GM21737 (cell line): ENCODE measurements around the gene JMJD6.

ENCODE experiments used
- ATAC-seq: cut with Tn5 transposase; IDR thresholded peaks from one replicate; pipeline ENCODE4 v1.9.1; 2021; ENCODE audit warnings: mild to moderate bottlenecking, moderate library complexity; ENCODE audit not compliant: unreplicated experiment

The JMJD6 gene

DNA sequence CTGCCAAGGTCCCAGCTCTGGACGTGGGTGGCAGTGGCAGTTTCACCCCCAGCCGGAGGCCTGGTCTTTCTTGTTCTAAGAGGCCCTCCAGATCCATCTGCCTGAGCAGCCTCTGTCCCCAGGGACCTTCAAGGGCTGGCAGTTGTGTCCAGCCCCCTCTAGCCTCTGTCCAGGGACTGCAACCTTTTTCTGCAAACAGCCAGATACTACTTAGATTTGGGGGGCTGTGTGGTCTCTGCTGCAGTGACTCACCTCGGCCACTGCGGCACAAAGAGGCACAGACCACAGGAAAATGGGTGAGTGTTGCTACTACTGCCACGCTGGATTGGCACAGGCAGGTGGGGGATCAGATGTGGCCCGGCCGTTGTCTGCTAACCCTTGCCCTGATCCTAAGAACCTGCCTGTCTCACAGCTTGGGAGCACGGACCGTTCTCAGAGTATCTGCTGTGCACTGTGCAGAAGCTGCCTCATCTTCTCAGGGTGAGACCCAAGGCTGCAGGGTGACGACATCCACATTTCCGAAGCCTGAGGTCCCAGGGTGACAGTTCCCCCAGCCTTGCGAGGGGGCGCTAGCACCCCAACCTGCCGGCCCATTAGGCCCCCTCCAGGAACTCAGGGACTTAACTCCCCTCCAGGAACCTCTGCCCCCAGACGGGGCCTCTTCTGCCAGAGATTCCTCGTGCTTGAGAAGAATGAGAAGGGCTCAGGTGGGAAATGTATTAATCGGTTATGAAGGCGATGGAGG lies 43.2 kb downstream of the JMJD6 start:
- no peak for ATAC-seq

DNA sequence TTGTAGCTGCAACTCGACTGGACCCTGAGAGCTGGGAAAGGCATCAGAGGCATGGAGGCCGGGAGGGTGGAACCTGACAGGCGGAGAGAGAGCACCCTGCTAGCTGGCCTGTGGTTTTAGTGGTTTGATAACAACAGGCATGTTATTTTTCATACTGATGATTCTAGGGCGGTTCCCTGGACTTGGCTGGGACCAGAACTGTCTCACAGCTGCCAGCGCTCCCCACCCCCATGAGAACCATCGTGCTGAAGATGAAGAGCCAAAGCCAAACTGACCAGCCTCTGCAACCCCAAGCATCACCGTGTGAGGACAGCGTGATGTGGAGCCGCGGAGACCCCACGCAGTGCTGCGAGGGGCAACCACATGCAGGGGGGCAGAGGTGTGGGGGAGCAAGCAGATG lies 44.1 kb downstream of the JMJD6 start:
- ATAC-seq: no peak

DNA sequence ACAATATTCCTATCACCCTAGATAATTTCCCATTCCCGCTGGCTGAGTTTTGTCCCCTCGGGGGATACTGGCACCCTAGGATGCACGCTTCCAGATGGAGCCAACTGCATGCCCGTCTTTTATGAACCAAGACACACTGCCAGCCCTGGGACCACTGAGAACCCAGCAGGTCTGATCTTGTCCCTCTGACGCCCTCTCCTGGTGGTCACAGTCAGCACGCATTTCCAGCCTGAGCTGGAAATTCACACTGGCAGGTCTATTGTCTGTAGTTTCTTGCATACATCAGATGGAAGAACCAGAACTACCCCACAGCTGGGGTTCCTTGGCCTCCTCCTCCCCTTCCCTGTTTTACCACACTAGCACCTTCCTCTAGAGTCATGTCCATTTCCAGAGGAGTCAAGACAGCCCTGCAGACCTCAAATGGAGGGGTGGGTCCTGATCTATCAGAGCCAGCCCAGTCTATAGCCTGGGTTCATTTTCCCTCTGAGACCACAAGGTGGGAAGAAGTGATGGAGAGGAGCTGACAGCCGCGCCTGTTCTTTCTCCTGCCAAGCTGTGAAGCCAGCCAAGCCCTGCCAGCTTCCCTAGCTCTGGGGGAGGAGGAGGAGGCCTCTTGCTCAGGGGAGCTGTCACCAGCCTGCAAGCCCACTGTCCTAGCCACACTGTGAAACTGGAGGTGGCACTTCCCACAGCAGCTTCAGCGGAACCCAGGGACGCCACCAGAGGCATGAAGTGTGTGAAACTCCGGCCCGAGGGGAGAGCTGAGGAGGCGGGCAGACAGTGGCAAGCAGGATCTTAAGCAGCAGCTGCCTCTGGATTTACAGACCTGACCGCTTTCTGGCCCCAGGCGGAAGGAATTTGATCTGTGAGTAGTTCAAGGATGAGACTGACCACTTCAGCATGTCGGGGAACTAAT lies 44.9 kb downstream of the JMJD6 start:
- no peak for ATAC-seq

DNA sequence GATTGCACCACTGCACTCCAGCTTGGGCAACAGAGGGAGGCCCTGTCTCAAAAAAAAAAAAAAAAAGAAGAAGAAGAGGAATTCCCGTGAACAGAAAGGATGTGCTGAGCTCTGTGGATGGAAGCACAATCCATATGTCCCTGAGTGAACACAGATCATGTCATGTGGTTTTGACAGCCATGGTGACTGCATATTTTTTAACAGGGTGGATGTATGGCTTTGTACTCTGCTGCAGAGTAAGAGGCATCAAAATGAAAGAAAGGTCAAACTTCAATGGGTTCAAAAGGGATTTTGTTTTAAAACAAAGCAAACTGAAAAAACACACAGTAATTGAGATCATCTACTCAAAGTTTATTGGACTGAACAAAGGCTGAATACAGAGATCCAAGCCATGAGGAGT lies 47.2 kb downstream of the JMJD6 start:
- no peak for ATAC-seq

DNA sequence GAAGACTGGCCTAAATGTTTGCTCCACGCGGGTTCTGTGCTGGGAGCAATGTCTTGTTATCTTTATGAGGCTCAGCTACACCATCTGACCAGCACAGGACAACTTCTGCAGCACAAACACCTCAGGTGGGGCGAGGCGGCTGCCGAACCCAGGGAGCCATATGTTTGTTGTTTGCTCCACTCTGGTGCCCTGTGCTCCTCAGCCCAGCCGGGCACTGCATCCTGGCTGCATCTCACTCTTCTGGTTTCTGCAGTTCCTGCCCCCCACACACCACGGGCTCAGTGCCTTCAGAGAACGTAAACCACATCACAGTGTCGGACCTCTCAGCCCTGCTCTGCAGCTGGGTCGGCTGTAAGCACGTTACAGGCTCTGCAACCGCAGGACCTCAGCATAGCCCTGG lies 48.1 kb downstream of the JMJD6 start:
- ATAC-seq: no peak

DNA sequence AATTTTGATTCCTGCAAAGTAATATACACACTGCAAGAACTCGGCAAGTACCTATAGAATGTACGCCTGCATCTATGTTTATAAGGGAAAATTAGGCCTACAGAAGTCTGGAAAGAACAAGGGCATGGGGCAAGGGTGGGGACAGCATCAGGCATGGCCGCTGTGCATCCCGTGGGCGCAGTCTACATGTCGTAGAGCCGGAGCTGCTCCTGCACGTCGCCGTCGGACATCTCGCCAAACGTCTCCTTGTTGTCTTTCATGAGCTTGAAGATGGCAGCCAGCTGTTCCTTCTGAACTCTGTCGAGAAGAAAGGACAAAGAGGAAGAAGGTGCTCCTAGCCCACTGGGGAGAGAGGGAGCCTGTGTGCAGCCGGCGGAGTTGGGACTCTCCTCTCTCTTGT lies 49.0 kb downstream of the JMJD6 start:
- ATAC-seq: no peak

DNA sequence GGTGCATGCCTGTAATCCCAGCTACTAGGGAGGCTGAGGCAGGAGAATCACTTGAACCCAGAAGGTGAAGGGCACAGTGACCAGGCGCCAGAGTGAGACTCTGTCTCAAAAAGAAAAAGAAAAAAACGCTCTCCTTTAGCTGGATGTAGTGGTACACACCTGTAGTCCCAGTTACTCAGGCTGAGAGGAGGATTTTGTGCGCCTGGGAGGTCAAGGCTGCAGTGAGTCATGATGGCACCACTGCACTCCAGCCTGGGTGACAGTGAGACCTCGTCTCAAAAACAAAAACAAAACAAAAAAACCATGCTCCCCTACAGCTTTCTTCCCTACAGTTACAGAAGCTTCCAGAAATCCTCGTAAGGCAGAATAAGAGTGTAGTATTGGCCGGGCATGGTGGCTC lies 49.8 kb downstream of the JMJD6 start:
- ATAC-seq: no peak

DNA sequence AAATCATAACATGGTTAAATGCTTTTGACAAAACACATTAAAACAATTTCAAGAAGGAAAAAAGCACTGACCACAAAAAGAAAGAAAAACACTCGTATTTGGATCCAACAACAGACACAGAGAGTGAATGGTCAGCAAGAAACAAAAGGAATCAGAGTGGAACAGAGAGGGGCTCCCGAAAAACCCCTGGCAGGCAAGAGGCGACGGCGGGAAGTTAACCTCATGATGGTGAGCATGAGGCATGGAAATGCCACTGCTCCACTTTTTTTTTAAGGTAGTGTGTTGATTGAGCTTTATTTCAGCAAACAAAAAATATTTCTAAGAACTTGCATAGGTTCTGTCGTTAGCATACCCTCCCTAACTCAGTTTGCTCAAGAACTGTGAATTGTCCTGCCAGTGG lies 50.8 kb downstream of the JMJD6 start:
- ATAC-seq: no peak

DNA sequence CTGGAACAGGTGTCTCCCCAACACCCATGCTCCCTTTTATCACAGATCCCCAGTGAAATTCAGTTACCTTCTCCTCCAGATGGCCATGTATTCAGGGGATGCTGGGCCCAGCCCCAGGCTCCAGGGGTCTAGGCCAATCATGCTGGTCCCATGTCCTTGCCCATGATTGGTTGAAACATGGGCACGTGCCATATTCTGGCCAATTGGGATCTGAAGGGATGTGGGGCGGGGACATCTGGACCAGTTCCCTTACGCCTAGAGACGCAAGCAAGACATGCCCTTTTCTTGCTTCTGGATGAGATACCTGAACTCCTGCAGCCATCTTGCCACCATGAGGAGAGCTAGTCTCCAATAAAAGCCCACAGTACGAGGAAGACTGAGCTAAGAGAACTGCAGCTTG lies 51.8 kb downstream of the JMJD6 start:
- no peak for ATAC-seq

DNA sequence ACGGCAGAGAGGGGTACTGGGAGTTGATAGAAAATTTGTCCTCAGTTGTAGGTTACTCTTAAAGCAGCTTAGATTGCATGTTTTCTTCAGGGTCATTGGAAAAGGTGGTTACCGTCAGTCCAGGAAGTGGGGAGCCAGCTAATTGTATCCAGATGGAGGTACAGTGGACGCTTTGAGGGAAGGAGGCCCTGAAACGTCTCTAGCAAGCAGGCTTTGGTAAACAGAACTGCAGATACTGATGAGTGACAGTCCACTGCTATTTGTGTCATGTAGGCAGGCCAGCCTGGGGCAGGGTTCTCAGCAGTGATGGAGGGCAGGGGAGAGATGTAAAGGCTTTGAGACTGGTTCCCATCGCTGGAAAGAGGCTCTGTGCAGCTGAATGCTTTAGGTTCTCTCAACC lies 52.7 kb downstream of the JMJD6 start:
- ATAC-seq: no peak

DNA sequence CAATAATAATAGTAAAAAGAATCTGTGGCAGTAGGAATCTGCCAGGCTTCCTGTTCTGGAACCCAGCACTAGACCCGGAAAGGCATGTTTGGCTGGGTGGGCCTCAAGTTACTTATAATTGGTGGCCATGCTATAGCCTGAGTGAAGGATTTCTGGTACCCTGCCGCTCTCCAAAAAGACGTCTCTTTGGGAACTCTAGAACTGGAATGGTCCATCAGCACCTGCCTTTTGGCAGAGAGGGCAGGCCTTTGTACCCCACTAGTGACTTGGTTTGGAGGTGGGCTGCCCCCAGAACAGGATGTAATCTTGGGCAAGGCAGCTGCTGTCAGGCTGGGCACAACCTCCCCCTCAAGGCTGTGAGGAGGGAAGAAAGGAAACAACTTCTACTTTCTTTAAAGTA lies 53.5 kb downstream of the JMJD6 start:
- no peak for ATAC-seq

DNA sequence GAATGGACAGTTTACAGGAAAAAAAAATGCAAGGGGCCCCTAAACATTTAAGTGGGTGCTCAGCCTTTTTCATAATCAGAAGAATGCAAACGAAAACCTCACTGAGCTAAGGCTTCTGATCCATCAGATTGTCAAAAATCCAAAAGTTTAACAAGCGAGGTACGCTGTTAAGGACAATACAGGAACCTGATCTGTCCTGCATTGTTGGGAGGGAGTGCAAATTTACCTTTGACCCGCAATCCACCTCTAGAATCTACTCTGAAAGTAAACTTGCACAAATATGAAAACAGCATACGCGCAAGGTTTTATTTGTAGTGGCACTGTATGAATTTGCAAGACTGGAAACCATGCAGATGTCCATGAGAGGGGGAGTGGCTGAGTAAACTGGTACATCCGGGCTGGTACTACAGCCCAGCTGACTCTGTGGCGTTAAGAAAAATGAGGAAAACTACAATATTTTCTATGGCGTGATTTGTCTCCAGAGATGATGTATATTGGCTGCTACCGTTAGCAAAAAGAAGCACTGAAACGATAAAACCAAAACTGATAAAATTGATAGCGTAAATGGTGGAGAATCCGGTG lies 54.0 kb downstream of the JMJD6 start:
- no peak for ATAC-seq

DNA sequence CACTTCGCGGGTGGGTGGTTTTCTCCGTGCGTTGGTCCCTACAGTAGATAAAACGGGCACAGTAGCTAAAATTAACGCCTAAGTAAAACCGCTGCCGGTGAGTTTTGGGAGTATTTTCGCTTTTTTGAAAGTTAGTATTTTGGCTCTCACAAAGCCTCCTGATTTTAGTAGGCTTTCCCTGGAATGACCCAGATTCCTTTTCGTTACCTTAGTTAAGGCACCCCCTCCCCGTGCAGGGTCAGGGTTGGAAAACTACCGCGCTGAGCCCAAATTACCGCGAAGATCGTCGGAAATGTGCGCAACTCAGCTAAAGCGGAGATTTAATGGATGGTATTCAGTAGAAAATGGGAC lies 54.5 kb downstream of the JMJD6 start:
- peak; percentile 5 for ATAC-seq

DNA sequence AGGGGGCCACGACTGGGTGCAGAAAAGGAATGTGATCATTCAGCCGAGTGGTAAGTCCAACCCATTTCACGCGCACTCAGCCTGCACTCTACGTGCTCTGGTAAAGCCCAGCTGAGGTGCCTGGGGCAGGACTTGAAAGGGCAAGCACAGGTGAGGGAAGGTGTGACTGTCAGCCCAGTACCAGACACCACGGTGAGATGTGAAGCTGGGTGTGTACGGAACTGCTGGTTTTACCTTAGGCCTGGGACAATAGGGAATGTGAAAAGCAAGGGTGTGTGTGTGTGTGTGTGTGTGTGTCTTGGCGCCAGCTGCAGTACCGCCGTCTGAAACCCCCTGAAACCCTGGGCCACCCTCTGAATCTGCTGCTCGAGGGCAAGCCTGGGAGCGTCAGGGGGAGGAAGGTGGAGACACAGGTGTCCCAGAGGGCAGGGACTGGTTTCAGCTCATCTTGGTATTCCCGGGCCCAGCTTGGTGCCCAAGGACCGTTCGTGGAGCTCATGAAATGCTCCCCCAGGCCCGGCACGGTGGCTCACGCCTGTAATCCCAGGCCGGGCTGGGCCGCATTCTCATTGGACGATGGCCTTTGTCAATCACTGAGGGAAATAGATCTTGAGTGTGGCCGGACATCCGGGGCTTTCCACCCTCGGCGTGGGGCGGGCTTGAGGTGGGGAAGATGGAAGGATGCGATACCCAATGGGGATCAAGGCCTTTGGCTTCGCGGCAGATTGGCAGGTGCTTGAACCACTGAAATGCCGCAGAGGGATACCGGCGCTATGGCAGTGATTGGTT lies 55.1 kb downstream of the JMJD6 start:
- peak; percentile 95 for ATAC-seq

DNA sequence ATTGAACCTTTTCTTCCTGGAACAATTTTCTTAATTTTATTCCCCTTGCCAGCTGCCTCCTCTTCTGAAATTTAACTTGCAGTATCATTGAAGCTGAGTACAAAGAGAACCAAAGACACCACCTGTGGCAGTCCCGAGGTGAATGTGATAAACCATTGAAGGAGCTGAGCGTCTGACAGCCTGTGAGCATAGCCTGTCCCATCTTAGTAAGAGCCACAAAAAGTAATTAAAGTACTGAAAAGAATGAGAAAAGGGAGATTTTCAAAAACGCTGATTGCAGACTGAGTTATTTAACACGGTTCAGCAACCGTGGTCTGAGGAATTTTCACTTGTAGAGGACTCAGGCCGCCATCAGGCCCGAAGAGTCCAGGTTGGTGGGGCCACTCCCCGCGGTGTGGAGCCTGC lies 55.7 kb downstream of the JMJD6 start:
- ATAC-seq: no peak

DNA sequence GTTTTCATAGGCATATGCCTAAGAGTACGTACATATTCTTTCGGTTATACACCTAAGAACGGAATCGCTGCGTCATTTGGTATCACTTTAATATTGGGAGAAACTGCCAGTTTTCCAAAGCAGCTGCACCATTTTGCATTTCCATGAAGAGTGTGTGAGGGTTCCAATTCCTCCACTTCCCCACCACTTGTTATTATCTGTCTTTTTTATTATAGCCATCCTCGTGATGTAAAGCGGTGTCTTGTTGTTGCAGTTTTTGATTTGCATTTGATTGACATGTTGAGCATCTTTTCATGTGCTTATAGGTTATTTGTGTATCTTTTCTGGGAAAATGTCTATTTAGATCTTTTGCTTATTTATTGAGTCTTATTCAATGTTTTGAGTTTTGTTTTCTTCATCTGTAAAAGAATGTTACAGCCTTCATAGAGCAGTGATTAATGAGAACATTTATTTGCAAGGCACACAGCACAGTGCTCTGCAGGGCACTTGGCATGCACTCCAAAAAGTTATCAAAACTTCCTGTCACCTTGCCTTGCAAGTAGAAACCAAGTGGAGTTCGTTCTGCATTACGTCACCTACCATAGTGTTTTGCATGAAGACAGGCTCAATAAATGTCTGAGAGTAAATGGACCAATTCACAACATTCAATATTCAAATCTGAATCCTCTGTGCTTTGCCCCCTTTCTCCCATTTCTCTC lies 56.2 kb downstream of the JMJD6 start:
- no peak for ATAC-seq
